AG09309 (cell line): ENCODE results near the gene DUXA.

Source experiments
- DNase-seq: peaks from one replicate; pipeline ENCODE4 v3.0.0-alpha.2; 2010; ENCODE audit warnings: low read depth
- H3K4me3 ChIP-seq: 2 replicates; pipeline ENCODE4 v1.5.1; 2011; ENCODE audit warnings: mild to moderate bottlenecking, low read depth, low read length, moderate library complexity; ENCODE audit not compliant: control insufficient read depth
- CTCF ChIP-seq: IDR thresholded peaks from 2 replicates; pipeline ENCODE4 v1.5.1; 2011; ENCODE audit warnings: mild to moderate bottlenecking, low read depth, low read length, inconsistent platforms; ENCODE audit not compliant: insufficient read depth, control insufficient read depth; ENCODE audit errors: missing control alignments

DUXA gene

GRCh38 chr19:57106722-57107235 is 60.5 kb downstream of the DUXA start:
- TF ChIP-seq CTCF = no peak
- no peak overlapping the region for H3K4me3 ChIP-seq
- DNase-seq = no peak

- no peak overlapping the region for H3K4me3 ChIP-seq
- DNase-seq = no peak
- no peak for TF ChIP-seq CTCF
These were observed 61.1 kb downstream of the DUXA start for GRCh38 chr19:57105976-57106721.
